Mammary epithelial cell (primary cell): ENCODE data around the gene EVI2A.

Source experiments
- EZH2 ChIP-seq: IDR thresholded peaks from 2 replicates; pipeline ENCODE4 v1.6.1; 2012; ENCODE audit warnings: low read length, inconsistent platforms, borderline replicate concordance
- TF ChIP-seq, protein P1 (sequence below), 2 donors: IDR thresholded peaks in 1 of 2; conservative IDR thresholded peaks in 1 of 2; 2 replicates each; pipeline ENCODE4 v1.5.1; 2011 to 2012; ENCODE audit warnings: inconsistent platforms in 2 of 2, low read length in 2 of 2, mild to moderate bottlenecking in 2 of 2, control low read depth in 1 of 2, low read depth in 1 of 2; ENCODE audit not compliant: insufficient read depth in 1 of 2; ENCODE audit errors: extremely low read depth in 1 of 2

DNA sequence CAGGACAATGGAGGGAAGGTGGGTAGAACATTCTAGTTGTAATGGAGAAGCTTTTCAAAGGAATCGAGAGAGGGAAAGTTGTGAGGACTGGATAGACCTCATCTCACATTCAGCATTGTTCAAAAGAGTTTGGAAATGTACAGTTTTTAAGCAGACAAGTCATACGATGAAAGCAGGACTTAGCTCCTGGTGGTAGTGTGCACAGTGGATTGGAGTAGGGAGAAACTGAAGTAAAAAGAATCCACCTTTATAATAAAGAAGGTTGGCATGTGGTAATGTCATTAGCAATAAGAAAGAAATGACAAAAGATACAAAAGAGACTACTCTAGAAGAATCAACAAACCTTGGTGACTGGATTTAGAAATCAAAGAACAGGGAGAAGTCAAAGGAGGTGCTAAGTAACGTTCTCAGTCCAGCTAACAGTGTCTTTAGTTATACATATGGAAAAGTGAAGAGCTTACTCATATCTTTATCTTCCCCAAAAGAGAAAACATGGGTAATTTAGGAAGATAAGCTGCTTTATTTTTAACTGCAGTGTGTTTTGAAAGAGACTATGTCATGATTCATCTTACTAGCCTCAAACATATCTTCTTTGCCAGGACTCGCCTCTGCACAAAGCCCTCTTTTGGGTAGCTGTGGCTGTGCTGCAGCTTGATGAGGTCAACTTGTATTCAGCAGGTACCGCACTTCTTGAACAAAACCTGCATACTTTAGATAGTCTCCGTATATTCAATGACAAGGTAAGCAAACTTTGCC, 18.7 kb upstream of the EVI2A start:
- TF ChIP-seq, protein P1, sequence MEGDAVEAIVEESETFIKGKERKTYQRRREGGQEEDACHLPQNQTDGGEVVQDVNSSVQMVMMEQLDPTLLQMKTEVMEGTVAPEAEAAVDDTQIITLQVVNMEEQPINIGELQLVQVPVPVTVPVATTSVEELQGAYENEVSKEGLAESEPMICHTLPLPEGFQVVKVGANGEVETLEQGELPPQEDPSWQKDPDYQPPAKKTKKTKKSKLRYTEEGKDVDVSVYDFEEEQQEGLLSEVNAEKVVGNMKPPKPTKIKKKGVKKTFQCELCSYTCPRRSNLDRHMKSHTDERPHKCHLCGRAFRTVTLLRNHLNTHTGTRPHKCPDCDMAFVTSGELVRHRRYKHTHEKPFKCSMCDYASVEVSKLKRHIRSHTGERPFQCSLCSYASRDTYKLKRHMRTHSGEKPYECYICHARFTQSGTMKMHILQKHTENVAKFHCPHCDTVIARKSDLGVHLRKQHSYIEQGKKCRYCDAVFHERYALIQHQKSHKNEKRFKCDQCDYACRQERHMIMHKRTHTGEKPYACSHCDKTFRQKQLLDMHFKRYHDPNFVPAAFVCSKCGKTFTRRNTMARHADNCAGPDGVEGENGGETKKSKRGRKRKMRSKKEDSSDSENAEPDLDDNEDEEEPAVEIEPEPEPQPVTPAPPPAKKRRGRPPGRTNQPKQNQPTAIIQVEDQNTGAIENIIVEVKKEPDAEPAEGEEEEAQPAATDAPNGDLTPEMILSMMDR (conservative IDR thresholded peaks at IDR 0.05 in 1 of 2, IDR thresholded peaks at IDR 0.05 in 1 of 2; ENCODE audit: extremely low read depth in 1 of 2, insufficient read depth in 1 of 2, low read depth in 1 of 2, low read length in 2 of 2) = no peak
- TF ChIP-seq EZH2 = no peak
